NCI-H1105 treated with DMSO at 0.1 percent for 48 hours (cell line): ENCODE measurements around the gene EDAR.

Source experiments
- DNase-seq: peaks from one replicate; lab custom pipeline; 2025; lab: John Stamatoyannopoulos, UW

Gene EDAR

DNA sequence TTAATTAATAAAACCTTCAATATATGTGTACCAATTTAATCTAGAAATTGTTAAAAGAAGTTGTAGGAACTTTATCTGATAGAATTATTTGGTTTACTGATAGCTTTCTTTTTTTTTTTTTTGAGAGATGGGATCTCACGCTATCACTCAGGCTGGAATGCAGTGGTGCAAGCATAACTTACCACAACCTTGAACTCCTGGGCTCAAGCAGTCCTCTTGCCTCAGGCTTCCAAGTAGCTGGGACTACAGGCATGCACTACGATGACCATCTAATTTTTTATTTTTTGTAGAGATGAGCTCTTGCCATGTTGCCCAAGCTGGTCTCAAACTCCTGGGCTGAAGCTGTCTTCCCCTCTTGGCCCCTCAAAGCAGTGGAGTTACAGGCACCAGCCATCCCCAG, 135.6 kb downstream of the EDAR start:
- no peak for DNase-seq

DNA sequence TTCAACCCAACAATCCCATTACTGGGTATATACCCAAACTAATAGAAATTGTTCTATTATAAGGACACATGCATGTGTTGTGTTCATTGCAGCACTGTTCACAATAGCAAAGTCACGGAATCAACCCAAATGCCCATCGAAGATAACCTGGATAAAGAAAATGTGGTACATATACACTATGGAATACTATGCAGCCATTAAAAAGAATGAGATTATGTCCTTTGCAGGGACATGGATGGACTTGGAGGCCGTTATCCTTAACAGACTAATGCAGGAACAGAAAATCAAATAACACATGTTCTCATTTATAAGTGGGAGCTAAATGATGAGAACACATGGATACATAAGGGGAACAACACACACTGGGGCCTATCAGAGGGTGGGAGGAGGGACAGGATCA, 136.6 kb downstream of the EDAR start:
- no peak for DNase-seq

DNA sequence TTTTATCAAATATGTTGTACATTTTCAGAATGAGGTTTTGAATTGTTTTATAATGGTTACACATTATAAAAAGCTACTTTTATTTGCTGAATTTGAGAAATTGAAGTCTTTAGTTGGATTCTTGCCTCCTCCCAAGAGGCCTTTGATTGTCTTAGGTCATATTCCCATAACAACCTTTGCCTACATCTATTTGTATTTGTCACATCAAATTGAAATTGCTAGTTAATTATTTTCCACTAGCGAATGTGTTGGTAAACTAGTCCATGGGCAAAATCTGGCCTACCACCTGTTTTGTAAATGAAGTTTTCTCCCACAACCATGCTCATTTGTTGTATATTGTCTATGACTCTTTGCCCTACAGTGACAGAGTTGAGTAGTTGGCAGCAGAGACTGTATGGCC, 142.0 kb downstream of the EDAR start:
- DNase-seq = no peak

DNA sequence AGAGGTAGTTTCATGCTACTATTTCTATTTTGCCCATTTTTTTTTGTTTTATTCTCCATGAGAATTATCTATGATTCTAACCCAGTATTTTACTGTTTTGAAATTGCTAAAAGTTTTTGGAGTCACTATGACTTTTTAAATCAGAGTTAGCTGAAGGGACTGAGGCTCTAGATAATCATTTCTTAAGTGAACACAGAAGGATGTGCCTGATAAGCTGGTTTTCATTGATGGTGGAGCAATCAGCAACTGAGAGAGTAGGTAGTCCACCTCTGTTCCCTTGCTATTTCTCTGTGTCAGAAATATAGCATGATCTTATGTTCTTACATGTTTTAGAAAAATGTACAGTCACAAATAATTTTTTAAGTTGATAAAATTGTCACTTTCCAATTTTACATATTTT, 143.1 kb downstream of the EDAR start:
- DNase-seq = no peak
